IMR-90 (cell line): ENCODE data around the gene CSRNP3.

Experiments used
- BHLHE40 ChIP-seq: fragments of 150-350 bp; IDR thresholded peaks from 2 replicates; pipeline ENCODE4 v1.6.1; 2016; ENCODE audit warnings: mild to moderate bottlenecking, low read depth, low read length
- CEBPB ChIP-seq: IDR thresholded peaks from 2 replicates; pipeline ENCODE4 v1.6.1; 2012; ENCODE audit warnings: low read depth, low read length, improper control_type of control experiment
- FOS ChIP-seq: fragments of 150-350 bp; IDR thresholded peaks from 2 replicates; pipeline ENCODE4 v1.6.1; 2016; ENCODE audit warnings: low read depth, low read length
- MAFK ChIP-seq: IDR thresholded peaks from 2 replicates; pipeline ENCODE4 v1.6.1; 2012; ENCODE audit warnings: low read depth, low read length, improper control_type of control experiment
- MAZ ChIP-seq: IDR thresholded peaks from 2 replicates; pipeline ENCODE4 v1.6.1; 2012; ENCODE audit warnings: low read depth, mild to moderate bottlenecking, low read length, improper control_type of control experiment, moderate library complexity, borderline replicate concordance
- MXI1 ChIP-seq: IDR thresholded peaks from 2 replicates; pipeline ENCODE4 v1.6.1; 2012; ENCODE audit warnings: low read depth, mild to moderate bottlenecking, low read length, moderate library complexity, borderline replicate concordance
- NFE2L2 ChIP-seq: fragments of 150-350 bp; IDR thresholded peaks from 2 replicates; pipeline ENCODE4 v1.6.1; 2016; ENCODE audit warnings: low read depth, mild to moderate bottlenecking, low read length
- POLR2A ChIP-seq: IDR thresholded peaks from 2 replicates; pipeline ENCODE4 v1.6.1; 2012; ENCODE audit warnings: mild to moderate bottlenecking, low read depth, low read length
- RAD21 ChIP-seq: IDR thresholded peaks from 2 replicates; pipeline ENCODE4 v1.6.1; 2012; ENCODE audit warnings: low read length, improper control_type of control experiment
- RFX5 ChIP-seq: IDR thresholded peaks from 2 replicates; pipeline ENCODE4 v1.8.0; 2012; ENCODE audit warnings: low read depth, mild to moderate bottlenecking, low read length, moderate library complexity
- SMC3 ChIP-seq: fragments of 150-350 bp; IDR thresholded peaks from 2 replicates; pipeline ENCODE4 v1.6.1; 2016; ENCODE audit warnings: low read depth, mild to moderate bottlenecking, antibody characterized with exemption, low read length, moderate library complexity
- TF ChIP-seq, protein P1 (sequence below): conservative IDR thresholded peaks from 2 replicates; pipeline ENCODE4 v1.5.1; 2012; ENCODE audit warnings: mild to moderate bottlenecking, low read depth, low read length, improper control_type of control experiment
- TF ChIP-seq, protein P2 (sequence below): fragments of 150-350 bp; IDR thresholded peaks from 2 replicates; pipeline ENCODE4 v1.6.1; 2016; ENCODE audit warnings: low read depth, mild to moderate bottlenecking, low read length, moderate library complexity, borderline replicate concordance

DNA sequence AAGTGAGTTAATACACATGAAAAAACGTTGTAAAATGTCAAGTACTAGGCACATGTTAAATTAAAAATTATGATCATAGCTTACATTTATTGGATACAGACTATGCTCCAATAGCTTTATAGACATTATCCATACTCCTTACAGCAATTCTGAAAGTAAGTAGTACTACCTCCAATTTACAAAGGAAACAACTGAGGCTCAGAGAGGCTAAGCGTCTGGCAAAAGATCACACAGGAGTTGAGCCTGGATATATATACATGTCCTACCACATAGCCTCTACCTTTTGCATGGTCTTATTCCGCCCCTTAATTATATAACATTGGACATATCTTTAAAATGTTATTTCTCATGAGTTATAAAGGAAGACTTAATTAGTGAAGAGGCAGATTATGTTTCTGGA lies 127.3 kb downstream of the CSRNP3 start:
- TF ChIP-seq, protein P1, sequence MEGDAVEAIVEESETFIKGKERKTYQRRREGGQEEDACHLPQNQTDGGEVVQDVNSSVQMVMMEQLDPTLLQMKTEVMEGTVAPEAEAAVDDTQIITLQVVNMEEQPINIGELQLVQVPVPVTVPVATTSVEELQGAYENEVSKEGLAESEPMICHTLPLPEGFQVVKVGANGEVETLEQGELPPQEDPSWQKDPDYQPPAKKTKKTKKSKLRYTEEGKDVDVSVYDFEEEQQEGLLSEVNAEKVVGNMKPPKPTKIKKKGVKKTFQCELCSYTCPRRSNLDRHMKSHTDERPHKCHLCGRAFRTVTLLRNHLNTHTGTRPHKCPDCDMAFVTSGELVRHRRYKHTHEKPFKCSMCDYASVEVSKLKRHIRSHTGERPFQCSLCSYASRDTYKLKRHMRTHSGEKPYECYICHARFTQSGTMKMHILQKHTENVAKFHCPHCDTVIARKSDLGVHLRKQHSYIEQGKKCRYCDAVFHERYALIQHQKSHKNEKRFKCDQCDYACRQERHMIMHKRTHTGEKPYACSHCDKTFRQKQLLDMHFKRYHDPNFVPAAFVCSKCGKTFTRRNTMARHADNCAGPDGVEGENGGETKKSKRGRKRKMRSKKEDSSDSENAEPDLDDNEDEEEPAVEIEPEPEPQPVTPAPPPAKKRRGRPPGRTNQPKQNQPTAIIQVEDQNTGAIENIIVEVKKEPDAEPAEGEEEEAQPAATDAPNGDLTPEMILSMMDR = no peak
- TF ChIP-seq POLR2A = no peak
- TF ChIP-seq RAD21 = no peak
- TF ChIP-seq CEBPB = no peak
- TF ChIP-seq, protein P2, sequence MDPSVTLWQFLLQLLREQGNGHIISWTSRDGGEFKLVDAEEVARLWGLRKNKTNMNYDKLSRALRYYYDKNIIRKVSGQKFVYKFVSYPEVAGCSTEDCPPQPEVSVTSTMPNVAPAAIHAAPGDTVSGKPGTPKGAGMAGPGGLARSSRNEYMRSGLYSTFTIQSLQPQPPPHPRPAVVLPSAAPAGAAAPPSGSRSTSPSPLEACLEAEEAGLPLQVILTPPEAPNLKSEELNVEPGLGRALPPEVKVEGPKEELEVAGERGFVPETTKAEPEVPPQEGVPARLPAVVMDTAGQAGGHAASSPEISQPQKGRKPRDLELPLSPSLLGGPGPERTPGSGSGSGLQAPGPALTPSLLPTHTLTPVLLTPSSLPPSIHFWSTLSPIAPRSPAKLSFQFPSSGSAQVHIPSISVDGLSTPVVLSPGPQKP = no peak
- TF ChIP-seq NFE2L2 = no peak
- no peak for TF ChIP-seq MAFK
- no peak for TF ChIP-seq MXI1
- no peak for TF ChIP-seq MAZ
- TF ChIP-seq SMC3 = no peak
- TF ChIP-seq RFX5 = no peak
- no peak for TF ChIP-seq BHLHE40
- TF ChIP-seq FOS = no peak
